NCI-H2196 (cell line): ENCODE results near the gene SDK1.

Experiments used
- DNase-seq: peaks from one replicate; lab custom pipeline; 2025; ENCODE audit not compliant: unreplicated experiment; lab: John Stamatoyannopoulos, UW

The SDK1 gene

DNA sequence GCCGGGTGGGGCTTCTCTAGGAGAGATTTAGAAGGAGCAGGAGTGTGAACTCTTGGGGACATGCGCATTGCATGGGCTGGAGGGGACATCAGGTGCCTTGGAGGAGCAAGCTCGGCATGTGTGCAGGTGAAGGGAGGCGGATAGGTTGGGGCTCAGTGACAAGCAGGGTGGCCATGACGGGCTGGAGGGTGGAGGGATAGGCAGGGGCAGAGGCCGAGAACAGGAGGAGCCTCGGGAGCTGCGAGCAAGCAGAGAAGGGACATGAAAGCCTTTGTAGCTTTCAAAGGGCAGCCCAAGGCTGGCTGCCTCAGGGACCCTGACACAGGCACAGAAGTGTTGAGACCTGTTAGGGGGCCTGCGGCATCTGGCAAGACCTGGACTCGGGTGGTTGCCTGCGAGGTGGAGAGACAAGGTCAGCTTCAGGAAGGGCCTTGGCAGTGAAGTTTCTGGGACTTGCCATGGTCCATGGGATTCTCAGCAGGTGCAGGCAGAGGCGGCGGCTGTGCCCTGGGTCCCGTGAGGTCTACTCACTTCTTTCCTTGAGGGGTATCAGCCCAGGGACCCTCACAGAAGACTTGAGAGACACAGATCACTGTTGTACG, 664.8 kb downstream of the SDK1 start:
- no peak for DNase-seq

- DNase-seq, result no peak
Observed at GRCh38 chr7:3968234-3968633, 667.2 kb downstream of the SDK1 start.

GRCh38 chr7:3969286-3969685, 668.2 kb downstream of the SDK1 start:
- no peak for DNase-seq

DNA sequence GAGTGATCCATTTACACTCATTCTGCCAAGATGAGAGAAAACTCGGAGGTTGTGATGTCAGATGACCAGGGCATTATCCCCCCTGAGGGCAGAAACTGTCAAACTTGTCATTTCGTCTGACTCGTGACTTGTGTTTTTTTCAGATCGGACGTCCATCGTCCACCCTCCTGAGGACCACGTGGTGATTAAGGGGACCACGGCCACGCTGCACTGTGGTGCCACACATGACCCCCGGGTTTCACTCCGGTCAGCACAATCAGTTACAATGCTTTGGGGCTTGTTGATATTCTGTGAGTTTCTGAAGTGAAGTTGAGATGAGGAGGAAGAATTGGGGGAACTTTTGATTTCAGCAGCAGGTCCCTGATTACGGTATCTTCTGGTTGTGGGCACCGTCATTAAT, 670.3 kb downstream of the SDK1 start:
- no peak for DNase-seq

GRCh38 chr7:3973264-3973663, 672.2 kb downstream of the SDK1 start:
- no peak for DNase-seq

DNA sequence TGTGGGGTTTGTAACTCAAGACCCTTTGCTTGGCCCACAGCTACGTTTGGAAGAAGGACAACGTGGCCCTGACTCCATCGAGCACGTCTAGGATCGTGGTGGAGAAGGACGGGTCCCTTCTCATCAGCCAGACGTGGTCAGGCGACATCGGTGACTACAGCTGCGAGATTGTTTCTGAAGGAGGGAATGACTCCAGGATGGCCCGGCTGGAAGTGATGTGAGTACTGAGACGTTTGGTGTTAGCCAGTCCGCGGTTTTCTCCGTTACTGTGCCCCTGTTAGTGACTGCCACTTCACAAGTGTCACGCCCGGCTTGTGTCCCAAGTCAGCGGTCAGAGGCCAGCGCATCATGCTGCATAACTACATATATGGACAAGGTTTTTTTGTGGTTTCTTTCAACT, 673.3 kb downstream of the SDK1 start:
- no peak for DNase-seq

- DNase-seq, result no peak
Observed at GRCh38 chr7:3975371-3975770, 674.3 kb downstream of the SDK1 start.

GRCh38 chr7:3977391-3977790, 676.3 kb downstream of the SDK1 start:
- no peak for DNase-seq

DNA sequence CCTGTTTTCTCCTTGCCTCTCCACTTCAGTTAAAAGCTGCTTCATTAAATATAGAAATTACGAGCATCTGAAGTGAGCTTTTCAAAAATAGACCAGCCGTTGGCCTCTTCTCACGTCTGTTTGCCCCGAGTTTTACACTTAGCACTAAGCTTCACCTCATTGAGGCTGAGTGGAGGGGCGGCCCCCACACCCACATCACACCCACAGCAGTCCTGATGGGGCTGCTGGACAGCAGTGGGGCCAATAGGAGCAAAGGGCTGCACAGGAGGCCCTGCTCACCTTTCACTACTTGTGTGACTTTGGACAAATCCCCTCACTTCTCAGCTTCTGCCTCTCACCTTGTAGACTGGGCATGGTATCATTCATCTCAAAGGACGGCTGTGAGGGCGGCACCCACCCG, 677.8 kb downstream of the SDK1 start:
- DNase-seq, result no peak

- no peak for DNase-seq
Observed at GRCh38 chr7:3979611-3980299, 678.7 kb downstream of the SDK1 start.

- no peak for DNase-seq
Observed at GRCh38 chr7:3980300-3980643, 679.2 kb downstream of the SDK1 start.

GRCh38 chr7:3981281-3981680, 680.2 kb downstream of the SDK1 start:
- DNase-seq, result no peak

- no peak for DNase-seq
Observed at GRCh38 chr7:3984456-3984855, 683.4 kb downstream of the SDK1 start.

GRCh38 chr7:3986927-3987326, 685.9 kb downstream of the SDK1 start:
- no peak for DNase-seq

- DNase-seq, result no peak
Observed at GRCh38 chr7:3987426-3987927, 686.4 kb downstream of the SDK1 start.

- DNase-seq, result no peak
Observed at GRCh38 chr7:3989723-3990122, 688.7 kb downstream of the SDK1 start.

- DNase-seq, result no peak
Observed at GRCh38 chr7:3991731-3992231, 690.7 kb downstream of the SDK1 start.

- DNase-seq, result no peak
Observed at GRCh38 chr7:3992841-3993240, 691.8 kb downstream of the SDK1 start.

GRCh38 chr7:3994764-3995163, 693.7 kb downstream of the SDK1 start:
- no peak for DNase-seq

GRCh38 chr7:3995187-3995586, 694.1 kb downstream of the SDK1 start:
- no peak for DNase-seq

GRCh38 chr7:3998060-3998459, 697.0 kb downstream of the SDK1 start:
- DNase-seq, result no peak

DNA sequence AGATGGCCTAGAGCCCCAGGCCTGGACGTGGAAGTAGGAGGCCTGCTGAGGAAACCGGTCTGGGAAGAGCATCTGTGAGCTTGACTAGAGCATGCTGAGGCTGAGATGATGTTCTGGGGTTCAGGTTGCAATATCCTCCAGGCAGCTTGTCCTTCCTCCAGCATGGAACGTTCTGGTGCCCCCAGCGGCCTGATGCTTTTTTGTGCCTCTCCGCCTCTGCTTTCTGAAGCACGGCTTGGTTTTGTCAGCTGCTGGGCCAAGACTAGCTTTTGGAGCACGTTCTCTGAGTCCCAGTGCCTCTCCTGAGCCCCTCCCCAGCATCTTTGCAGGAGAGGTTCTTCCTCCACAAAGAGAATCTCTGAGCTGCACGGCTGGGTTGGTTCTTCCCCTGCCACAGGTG, 699.1 kb downstream of the SDK1 start:
- no peak for DNase-seq

DNA sequence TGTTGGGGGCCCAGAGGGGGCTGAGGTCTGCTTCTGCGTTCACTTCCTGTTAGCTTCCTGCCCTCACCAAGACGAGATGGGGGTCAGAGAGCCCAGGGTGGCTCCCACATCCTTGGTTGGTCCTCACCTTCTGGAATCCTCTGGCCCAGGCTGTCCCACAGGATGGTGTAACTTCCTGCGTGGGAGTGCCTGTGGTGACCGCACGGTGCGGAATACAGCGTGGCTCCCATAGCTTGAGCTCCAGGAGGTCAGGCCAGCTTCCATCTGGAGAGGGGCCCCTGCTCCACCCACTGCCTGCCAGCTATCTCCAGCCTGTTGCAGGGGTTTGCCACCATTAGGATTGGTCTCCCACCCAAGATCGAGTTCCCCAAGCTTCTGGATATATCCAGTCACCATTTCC, 699.9 kb downstream of the SDK1 start:
- DNase-seq, result no peak
